GM18498 (cell line): ENCODE data around the gene HS3ST6.
A peak's percentile ranks its signal among the peaks of the same experiment; 100 is the strongest.
"Not testable (repeated sequence)": the region's sequence is repeated elsewhere in the genome, so short reads cannot be mapped to it uniquely, and the experiment has no call there.

ENCODE experiments used
- ATAC-seq: cut with Tn5 transposase; IDR thresholded peaks from one replicate; pipeline ENCODE4 v1.9.1; 2021; ENCODE audit warnings: mild to moderate bottlenecking, moderate library complexity; ENCODE audit not compliant: unreplicated experiment

The HS3ST6 gene

GRCh38 chr16:1918351-1919326, at the start of gene HS3ST6:
Gene HS3ST6 (minus strand): TSS chr16:1918415. CDS start chr16:1918323, 92 bp downstream.
- ATAC-seq = no peak

GRCh38 chr16:1966460-1966859, 48.2 kb upstream of the HS3ST6 start, which contains the start of gene RNF151:
Gene RNF151 (plus strand): TSS chr16:1966856. CDS start chr16:1966882, 26 bp downstream.
- no peak for ATAC-seq

GRCh38 chr16:1965396-1966001, 47.3 kb upstream of the HS3ST6 start:
- ATAC-seq = no peak

- peak; percentile 84 for ATAC-seq
Observed at GRCh38 chr16:1964506-1965395, 46.5 kb upstream of the HS3ST6 start, which contains the start of gene RPS2. Gene RPS2 (minus strand): TSS chr16:1964826. CDS start chr16:1964625, 201 bp downstream.

- ATAC-seq = peak; percentile 14
Observed at GRCh38 chr16:1963806-1964505, 45.7 kb upstream of the HS3ST6 start.

GRCh38 chr16:1962161-1963153, 44.2 kb upstream of the HS3ST6 start:
- ATAC-seq = not testable (repeated sequence)

- no peak for ATAC-seq
Observed at GRCh38 chr16:1961651-1962067, 43.4 kb upstream of the HS3ST6 start.

GRCh38 chr16:1960665-1961630, 42.7 kb upstream of the HS3ST6 start:
- no peak for ATAC-seq

- ATAC-seq = peak; percentile 67
Observed at GRCh38 chr16:1959269-1960039, 41.2 kb upstream of the HS3ST6 start, which contains the start of gene NDUFB10. Gene NDUFB10 (plus strand): TSS chr16:1959538. CDS start chr16:1959625, 87 bp downstream.

GRCh38 chr16:1958715-1959268, 40.6 kb upstream of the HS3ST6 start:
- ATAC-seq = no peak

- ATAC-seq = not testable (repeated sequence)
Observed at GRCh38 chr16:1958143-1958491, 39.9 kb upstream of the HS3ST6 start.

- ATAC-seq = not testable (repeated sequence)
Observed at GRCh38 chr16:1957434-1958142, 39.4 kb upstream of the HS3ST6 start.

- no peak for ATAC-seq
Observed at GRCh38 chr16:1953734-1954133, 35.5 kb upstream of the HS3ST6 start.

- ATAC-seq = no peak
Observed at GRCh38 chr16:1950559-1950958, 32.3 kb upstream of the HS3ST6 start.

- ATAC-seq = no peak
Observed at GRCh38 chr16:1950047-1950446, 31.8 kb upstream of the HS3ST6 start.

- no peak for ATAC-seq
Observed at GRCh38 chr16:1949507-1949906, 31.3 kb upstream of the HS3ST6 start.
